HG02642 (cell line): ENCODE data around the gene BCAN.
"Not testable (repeated sequence)": the region's sequence is repeated elsewhere in the genome, so short reads cannot be mapped to it uniquely, and the experiment has no call there.

Source experiments
- ATAC-seq: cut with Tn5 transposase; IDR thresholded peaks from one replicate; pipeline ENCODE4 v1.9.1; 2021; ENCODE audit warnings: mild to moderate bottlenecking; ENCODE audit not compliant: unreplicated experiment, poor library complexity

The BCAN gene

DNA sequence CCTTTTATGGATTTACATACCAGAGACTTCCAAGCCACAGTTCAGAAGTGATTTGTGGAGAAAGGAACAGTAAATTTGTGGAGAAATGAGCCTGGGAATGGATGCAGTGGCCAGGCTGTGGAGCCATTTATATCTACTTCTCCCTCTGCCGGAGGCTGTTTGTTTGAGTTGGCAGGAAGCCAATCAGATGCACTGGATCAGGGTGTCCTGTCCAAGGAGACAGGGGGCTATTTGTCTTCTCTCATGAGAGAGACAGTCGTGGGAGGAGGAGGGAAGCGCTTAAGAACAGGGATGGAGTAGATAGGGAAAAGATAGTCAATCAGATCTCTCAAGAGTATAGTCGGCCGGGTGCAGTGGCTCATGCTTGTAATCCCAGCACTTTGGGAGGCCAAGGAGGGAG is 25.5 kb upstream of the BCAN start:
- no peak for ATAC-seq

DNA sequence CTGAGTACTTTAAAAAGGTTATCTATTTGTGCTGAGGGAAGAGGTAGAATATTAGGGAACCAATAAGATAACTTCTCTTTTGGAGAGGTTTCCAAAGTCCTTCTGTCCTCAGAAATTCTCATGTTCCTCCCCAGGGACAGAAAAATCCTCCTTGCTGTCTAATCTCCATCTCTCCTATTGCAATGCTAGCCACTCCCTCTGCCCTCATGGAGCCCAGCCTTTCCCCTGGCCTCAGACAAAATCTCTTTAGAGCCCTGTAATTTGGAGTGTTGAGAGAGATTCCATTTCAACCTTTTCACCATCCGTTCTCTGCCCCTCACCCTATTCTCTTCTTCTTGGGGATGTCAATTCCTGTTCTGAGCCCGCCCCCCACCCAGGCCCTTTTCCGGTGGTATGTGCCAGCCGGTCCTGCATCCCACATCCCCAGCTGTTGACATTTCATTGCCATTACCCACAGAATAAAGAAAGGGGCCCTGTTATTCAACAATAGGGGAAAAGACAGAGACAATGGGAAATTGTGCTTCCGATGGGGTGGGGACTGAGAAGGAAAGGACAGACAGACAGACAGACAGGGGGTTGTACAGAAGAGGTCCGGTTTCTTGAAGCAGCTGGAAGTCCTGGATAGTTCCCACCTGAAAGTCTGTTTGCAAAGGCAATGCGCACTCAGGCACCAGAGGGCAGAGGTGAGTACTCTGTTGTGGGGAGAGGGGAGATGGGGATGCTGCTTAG is 22.9 kb upstream of the BCAN start, which contains the start of gene HAPLN2:
Gene HAPLN2, plus strand, starts transcription at position 563 of the 729 bp plus-strand sequence. CDS start 4,076 bp downstream, outside the sequence.
- ATAC-seq: no peak

DNA sequence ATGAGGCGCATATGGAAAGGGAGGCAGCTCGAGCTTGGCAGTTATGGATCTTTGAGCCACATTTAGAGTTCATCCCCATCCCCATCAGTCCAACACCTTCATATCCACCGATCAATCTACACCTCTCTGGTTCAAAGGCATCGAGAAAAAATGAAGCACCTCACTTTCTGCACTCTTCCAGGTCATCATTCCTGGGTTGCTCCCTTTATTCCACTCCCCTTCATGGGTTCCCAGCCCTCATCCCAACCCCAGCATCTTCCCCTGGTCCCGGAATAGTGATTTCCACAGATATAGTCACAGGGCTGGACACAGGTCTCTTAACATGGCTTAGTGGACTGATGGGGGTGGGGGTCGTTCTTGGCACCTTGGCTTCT is 22.3 kb upstream of the BCAN start:
- ATAC-seq: no peak

DNA sequence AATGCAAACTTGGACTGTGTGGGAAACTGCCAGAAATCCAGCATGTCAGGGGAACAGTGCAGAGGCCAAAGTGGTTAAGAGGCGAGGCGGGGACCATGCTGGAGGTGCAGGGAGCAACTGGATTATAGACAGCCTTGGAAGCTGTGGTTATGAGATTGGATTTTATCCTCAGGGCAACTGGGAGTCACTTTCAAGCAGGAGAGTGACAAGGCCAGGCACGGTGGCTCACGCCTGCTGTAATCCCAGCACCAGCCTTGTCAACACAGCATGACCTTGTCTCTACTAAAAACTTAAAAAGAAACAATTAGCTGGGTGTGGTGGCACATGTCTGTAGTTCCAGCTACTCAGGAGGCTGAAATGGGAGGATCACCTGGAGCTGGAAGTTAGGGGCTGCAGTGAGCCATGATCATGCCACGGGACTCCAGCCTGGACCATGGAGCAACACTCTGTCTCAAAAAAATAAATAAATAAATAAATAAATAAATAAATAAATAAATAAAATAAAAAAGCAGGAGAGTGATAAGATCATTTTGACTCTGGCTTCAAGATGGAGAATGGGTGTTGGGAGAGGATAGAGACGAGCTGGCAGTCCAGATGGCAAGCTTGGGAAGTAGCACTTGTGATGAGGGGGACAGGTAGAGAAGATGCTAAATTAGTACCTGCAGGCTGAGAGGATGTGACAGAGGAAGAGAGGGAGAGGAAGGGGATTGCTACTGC is 19.2 kb upstream of the BCAN start:
- ATAC-seq: no peak

DNA sequence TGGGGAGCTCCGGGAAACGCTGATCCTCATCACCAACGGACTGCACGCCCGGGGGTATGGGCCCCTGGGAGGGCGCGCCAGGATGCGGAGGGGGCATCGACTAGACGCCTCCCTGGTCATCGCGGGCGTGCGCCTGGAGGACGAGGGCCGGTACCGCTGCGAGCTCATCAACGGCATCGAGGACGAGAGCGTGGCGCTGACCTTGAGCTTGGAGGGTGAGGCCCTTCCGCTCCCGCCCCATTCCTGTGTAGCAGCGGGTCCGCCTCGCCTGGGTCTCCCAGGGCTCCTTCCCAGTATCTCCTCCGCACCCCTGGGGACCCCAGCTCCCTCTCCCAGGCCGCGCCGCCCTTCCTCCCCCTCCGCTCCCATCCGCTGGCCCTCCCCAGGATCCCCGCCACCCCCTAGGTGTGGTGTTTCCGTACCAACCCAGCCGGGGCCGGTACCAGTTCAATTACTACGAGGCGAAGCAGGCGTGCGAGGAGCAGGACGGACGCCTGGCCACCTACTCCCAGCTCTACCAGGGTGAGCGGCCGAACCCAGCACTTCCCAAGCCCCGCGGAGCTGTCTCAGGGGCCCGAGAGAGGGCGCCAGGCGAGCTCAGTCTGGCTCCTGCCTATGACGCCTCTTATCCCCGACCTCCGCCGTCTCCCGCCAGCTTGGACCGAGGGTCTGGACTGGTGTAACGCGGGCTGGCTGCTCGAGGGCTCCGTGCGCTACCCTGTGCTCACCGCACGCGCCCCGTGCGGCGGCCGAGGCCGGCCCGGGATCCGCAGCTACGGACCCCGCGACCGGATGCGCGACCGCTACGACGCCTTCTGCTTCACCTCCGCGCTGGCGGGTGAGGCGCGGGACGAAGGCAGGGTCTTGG is 17.7 kb upstream of the BCAN start:
- no peak for ATAC-seq

DNA sequence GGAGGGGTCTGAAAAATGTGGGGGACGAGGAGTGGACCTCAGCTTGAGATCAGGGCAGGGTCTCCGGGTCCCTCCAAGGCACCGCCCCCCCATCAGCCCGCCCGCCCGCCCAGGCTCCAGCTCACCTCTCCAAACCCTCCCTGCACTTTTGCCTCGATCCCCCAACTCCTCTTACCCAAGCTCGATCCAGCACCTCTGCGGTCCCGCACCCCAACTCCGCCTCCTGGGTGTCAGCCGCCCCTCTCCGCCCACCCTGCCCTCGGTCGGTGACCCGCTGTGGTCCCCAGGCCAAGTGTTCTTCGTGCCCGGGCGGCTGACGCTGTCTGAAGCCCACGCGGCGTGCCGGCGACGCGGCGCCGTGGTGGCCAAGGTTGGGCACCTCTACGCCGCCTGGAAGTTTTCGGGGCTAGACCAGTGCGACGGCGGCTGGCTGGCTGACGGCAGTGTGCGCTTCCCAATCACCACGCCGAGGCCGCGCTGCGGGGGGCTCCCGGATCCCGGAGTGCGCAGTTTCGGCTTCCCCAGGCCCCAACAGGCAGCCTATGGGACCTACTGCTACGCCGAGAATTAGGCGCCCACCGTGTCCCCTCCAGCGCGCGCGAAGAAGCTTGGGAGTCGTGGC is 17.0 kb upstream of the BCAN start:
- no peak for ATAC-seq

DNA sequence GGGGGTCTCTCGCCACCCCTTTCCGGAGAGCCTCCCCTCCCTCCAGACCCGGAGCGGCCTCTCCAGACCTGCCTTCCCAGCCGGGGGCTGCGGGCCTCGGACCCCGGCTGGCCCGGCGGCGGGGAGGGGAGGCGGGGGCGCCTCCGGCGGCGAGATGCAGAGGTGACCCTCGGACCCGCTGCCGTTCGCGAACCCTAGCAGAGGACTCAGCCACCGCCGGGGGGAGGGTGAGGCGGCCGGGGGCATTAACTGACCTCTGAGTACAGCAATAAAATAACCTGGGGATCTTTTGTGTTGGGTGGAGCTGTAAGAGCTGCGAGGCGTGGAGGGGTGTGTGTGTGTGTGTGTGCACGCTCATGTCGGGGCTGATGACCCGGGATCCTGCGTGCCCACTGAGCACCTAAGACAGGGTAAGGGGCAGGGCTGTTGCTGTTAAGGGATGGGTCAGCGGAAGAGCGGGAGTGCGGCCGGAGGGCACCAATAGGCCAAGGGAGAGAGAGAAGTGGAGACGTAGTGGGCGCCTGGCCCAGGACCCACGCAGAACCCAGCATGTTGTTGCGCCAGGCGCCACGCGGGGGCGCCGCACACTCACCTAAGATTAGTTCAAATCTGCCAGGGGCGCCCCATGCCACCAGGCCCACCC is 16.4 kb upstream of the BCAN start:
- ATAC-seq: no peak

DNA sequence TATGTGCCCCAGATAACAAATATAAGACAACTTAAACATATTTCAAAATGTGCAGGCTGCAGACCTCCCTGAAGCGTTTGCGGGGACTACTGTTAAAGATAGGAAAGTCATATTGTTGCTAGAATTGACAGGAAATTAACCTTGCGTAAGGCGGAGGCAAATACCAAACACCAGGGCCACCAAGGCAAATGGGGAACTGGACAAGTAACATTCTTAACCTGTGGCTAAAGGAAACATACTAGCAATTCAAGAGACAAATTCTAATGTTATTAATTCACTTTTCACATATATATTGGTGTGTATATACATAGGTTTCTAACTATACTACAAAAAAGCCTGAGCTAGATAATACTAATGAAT is 15.9 kb upstream of the BCAN start:
- no peak for ATAC-seq

DNA sequence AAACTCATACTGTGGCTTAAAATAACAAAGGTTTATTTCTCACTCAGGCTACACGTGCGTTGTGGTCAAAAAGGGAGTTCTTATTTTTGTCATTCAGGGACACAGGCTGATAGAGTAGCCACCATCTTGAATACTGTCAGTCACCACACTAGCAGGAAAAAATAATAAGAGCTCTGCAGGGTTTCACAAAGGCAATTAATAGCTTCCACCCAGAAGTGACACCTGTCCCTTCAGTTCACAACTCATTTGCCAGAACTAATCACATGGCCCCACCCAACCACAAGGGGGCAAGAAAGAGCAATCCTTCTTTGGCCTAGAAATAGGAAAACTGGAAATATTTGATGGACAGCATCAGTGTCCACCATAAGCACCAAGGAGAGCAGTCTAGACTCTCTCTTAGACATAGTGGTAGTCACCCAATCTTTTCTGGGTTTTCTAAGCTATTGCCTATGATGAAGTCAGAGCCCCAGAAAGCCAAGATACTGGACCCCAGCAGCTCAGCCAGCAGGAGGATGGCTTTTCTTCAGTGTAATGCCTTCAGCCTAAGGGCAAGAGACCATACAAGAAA is 14.5 kb upstream of the BCAN start:
- ATAC-seq: no peak

DNA sequence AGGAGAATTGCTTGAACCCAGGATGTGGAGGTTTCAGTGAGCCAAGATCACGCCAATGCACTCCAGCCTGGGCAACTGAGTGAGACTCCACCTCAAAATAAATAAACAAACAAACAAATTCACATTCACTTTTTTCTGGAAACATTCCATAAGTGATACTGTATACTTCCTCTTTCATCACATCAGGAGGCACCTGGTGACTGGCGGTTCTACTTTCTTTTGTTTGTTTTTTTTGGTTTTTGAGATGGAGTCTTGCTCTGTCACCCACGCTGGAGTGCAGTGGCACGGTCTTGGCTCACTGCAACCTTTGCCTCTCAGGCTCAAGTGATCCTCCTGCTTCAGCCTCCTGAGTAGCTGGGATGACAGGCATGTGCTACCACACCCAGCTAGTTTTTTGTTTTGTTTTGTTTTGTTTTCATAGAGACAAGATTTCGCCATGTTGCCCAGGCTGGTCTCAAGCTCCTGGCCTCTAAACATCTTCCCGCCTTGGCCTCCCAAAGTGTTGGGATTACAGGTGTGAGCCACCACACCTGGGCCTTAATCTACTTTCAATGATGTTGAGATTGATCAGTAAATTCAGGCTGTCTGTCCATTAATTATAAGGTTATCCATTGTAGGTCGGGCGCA is 12.0 kb upstream of the BCAN start:
- ATAC-seq: no peak

DNA sequence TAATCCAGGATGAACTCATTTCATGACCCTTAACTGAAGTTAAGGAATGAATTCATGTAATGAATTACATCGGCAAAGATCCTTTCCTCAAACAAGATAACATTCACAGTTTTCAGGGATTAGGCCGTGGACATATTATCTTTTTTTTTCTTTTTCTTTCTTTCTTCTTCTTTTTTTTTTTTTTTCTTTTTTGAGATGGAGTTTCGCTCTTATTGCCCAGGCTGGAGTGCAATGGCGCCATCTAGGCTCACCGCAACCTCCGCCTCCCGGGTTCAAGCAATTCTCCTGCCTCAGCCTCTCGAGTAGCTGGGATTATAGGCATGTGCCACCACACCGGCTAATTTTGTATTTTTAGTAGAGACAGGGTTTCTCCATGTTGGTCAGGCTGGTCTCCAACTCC is 10.8 kb upstream of the BCAN start:
- not testable (repeated sequence) for ATAC-seq

DNA sequence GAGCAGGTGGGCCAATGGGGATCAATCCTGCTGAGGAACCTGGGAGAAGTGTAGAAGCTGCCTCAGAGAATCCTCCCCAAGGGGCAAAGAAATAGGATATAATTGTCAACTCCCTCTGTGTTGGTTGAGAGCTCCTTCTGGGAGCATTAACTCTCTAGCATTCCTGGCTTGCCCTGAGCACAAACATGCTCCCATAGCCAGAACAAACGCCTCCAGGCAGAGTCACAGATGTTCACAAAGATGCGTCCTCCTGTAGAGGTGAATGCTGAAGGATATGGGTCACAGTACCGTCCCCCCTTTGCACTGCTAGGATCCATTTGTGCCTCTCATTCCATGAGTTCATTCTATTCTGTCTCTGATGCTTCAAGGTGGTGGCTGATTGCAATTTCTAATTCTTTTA is 9.6 kb upstream of the BCAN start:
- ATAC-seq: no peak

DNA sequence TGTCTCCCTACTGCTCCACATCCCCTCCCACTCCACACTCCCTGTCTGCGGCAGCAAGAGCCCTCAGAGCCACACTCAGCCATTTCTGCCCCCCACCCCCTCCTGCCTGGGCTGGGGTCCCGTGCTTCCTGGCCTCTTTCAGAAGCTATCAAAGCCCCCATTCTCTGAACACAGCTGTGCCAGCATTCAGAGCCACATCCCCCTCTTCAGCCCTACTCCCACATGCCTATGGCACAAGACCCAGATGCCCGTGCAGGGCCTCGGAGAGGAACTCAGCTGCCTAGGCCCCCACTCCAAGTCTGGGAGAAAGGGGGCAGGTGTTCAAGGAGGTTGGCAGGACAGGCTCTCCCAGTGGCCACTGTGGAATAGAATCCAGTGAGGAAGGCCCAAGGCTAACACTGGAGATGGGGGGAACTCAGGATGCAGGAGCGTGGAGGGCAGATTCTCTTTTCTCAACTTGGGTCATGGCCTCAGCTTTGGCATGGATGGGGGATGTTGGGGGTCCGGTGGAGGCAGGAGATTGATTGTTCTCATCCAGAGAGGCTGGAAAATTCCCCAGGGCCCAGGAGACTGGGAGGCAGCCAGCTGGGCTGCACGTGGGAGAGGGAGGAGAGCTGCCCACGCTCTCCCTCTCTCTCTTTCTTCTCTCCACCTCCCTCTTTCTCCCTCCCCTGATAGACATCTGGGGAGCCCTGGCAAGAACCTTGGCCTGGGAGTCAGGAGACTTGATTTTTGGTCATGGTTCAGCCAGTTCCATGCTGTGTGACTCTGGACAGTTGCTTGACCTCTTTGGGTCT is 3.5 kb upstream of the BCAN start:
- no peak for ATAC-seq

DNA sequence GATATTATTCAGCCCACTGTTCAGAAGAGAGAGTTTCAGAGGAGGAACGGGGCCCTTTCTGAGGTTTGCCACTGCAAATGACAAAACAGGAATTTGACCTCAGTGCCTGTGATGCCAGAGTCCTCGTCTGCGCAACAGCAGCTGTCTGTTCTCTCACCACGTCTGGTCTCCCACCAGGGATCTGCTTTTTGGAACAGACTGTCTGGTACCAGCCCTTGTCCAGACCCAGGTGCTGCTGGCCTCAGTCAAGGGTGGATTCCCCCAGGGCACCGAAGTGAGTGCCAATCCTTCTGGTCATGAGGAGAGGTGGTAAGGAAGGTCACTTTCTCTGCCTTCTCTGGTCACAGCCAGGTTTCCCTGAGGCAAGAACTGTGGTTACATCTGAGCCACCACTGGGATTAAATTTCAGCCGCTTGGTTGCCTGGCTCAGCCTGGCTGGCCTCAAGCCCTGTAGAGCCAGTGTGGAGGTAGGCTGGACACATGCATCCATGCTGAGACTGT is 2.3 kb upstream of the BCAN start:
- no peak for ATAC-seq

DNA sequence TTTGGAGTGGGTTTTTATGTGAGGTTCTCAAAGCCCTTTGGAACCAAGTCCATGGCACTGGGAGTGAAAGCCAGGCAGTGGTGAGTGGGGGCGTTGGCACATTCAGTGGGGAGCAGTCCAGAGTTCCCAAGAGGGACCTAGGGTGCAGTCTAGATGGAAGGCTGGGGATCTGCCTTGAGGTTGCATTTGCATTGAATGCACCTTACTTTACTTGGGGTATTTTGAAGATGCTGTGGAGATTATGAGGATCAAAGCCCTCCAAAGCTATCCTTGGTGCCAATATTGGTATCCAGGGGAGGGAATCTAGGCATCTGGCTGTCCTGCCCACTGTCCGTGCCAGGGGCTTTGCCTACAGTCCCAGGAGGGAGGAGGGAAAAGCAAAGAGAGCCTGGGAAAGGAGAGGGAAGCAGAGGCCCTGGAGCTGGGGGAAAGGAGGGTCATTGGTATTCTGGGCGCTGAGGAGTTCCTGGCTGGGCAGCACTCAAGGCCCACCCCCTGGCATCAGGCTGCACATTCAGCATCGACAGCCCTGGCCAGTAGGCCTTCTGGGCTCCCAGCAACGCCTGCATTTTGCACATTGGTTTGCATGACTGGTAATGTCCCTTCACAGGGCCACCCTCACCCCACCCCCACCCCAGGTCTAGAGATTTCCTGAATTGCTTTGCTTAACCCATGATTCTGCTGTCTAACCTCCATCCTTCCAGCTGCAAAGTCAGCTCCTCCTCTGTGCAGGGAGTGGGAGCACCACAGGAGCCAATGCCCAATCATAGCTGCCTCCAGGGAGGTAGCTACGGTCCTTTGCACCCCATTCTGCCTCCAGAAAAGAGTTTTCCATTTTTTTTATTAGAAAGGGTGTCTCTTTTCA is 843 bp upstream of the BCAN start:
- no peak for ATAC-seq

DNA sequence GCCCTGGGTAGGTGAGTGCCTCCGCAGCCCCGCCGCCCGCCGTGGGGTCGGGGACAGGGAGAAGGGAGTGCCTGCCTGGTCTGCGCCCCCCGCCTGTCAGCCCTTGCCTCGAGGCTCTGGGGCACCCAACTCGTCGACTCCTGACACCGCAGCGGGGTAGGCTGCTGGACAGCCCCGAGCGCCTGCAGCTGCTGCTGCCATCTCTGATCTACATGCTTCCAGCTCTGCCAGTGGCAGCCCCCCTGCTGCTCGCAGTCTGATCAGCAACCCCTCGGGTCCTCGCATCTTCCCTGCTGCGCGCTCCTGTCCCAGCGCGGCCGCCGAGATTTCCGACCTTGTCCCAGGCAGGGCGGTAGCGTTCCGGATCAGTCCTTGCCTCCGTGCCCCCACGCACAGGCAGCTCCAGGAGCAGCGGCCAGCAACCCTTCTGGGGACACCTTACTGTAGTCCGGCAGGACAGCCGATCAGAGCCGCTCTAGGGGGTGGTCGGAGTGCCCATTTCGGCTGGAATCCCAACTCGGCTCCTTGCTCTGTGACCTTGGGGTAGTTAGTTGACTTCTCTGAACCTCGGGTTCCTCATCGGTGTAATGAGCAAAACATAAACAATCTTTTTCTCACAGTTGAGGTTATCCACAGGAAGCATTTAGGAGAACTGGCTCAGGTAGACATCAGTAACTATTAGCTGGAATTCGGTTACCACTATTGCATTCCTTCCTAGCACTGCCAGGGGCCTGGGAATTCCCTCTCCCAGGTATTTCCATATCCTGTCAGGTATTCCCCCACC is 540 bp downstream of the BCAN start:
- no peak for ATAC-seq
